ENCODE measurements around the gene ARFGAP3.
"Not testable (repeated sequence)": the region's sequence is repeated elsewhere in the genome, so short reads cannot be mapped to it uniquely, and the experiment has no call there.

Gene ARFGAP3

DNA sequence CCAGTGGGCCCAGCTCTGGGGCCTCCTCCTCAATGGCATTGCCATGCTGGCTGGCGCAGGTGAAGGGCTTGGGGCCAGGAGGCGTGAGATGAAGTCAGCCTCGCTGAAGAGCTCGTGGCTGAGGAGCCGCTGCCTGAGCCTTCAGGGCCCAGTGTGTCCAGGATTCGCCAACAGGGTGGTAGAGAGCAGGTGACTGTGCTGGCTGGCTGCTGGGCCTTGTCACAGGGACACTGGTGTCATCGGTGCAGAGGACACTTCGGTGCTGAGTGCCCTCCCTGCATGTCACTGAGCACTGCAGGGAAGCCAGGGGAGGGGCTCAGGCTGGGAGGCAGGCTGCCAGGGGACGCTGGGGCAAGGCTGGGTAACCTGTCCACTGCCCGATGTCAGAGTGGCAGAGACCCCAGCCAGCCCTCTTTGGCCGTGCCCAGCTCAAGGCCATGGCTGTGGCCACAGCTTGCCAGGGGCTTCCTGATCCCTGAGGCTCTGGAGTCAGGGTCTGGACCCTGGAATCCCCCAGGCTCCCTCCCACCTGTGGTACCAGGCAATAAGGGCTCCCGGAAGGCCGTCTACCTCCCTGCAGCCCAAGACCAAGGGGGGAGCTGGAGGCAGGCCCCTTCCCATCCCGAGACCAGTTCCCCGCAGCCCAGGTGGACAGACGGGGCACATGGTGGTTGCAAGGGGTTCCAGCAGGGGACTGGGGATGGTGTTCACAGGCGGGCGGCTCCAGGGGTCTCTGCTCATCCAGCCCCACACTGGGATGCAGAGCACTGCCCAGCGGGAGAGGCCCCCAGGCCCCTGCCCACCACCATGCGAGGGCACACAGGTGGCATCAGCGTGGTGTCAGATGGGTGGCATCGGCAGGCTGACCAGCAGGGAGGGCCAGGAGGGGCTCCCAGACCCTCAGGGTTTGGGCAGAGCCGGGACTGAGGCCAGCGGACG is 63.9 kb downstream of the ARFGAP3 start:
- no peak for DNase-seq

GRCh38 chr22:42792453-42792908 is 64.6 kb downstream of the ARFGAP3 start:
- no peak for DNase-seq

GRCh38 chr22:42791721-42792452 is 65.2 kb downstream of the ARFGAP3 start:
- DNase-seq: no peak

- DNase-seq: no peak
Observed at GRCh38 chr22:42788466-42788865, 68.6 kb downstream of the ARFGAP3 start.

- DNase-seq: no peak
Observed at GRCh38 chr22:42788021-42788420, 69.1 kb downstream of the ARFGAP3 start.

DNA sequence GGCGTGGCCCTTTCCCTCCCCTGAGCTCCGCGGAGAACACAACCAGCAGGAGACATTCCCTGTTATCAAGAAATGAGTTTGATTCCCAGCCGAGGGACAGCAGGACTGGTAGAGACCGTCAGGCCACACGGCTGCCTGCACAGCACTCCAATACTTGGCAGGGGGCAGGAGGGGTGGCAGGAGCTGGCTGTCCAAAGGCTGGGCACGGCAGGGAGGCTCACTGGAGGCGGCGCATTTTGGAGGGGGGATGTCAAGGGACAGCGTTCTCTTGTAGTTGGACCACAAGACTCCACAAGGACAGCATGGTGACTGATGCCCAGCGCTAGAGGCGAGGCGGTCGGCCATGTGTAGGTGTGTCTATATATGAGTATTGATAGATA is 69.7 kb downstream of the ARFGAP3 start:
- DNase-seq: no peak

- DNase-seq: no peak
Observed at GRCh38 chr22:42786606-42787356, 70.3 kb downstream of the ARFGAP3 start.

GRCh38 chr22:42785706-42786499 is 71.2 kb downstream of the ARFGAP3 start:
- DNase-seq: no peak

DNA sequence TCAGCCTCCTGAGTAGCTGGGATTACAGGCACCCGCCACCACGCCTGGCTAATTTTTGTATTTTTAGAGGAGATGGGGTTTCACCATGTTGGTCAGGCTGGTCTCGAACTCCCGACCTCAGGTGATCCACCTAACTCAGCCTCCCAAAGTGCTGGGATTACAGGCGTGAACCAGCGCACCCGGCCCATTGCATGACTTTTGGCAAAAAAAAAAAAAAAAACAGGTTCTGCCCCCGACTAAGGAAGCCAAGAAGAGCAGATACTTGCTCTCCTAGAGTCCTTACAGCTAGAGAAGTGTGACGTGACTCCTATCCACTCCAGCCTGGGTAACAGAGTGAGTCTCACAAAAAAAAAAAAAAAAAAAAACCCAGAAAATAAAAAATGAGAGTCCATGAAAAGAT is 74.8 kb downstream of the ARFGAP3 start:
- DNase-seq: not testable (repeated sequence)

GRCh38 chr22:42780070-42780540 is 77.0 kb downstream of the ARFGAP3 start:
- DNase-seq: peak; percentile 91

DNA sequence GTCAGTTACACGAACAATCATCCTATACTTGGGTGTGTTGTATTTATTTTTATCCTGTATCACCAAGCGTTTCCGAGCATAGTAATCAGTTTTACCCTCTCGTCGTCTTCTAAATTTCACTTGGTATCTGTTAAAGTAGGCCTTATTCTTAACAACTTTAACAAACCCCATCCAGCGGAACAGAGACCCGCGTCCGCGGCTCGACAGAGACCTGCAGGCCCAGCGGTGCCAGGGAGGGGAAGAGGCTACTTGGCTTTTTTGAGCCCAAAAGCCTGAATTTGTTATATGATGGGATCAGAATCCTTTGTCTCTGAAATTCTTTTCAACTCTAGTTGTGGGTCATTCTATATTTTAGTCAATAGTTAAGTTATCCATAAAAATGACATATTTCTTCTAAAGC is 79.9 kb downstream of the ARFGAP3 start:
- DNase-seq: no peak

DNA sequence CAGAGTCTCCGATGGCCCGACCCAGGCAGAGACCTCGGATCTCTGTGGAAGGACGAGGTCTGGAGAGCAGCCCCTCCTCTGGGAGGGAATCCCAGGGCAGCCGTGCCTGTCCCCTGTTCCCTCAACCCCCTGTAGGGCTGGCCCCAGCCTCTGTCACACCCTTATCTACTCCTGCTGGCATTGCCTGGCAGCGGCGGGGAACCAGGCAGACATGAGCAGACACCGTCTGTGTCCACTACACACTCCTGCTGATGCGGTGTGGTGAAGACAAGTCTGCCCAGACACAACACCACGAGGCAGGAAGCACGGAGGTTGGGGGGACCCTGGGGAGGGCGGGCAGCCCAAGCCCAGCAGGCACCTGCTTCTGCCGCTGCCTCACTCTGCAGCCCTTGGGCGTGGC is 83.9 kb downstream of the ARFGAP3 start:
- no peak for DNase-seq

- DNase-seq: no peak
Observed at GRCh38 chr22:42772647-42773046, 84.4 kb downstream of the ARFGAP3 start.

DNA sequence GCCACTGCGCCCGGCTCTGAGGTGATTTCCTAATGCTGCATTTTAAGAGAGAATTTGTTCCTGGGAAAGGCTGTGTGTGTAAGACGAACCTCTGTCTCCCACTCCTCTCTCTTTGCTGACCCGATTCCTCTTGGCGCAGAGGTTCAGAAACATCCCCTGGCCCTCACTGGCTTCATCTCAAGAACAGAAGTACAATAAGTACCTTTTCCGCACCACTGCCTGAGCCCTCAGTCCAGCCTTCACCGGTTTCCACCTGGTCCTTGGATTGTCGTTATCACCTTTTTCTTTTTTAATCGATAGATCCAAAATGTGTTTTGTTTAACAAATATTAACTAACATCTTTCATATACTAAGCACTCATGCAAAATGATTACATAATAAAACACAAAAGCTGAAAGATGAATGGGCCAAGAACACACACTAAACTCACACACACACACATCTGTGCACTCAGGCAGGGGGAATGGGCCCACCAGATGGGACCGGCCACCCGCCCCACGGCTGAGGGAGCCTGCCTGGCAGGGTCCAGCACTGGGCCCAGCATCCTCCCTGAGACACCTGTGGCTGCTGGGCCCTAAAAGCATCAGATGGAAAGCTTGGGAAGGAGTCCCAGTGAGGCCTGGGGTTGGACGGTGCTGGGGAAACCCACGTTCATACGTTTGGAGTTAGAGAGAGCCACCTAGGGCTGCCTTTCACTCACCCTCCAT is 86.0 kb downstream of the ARFGAP3 start:
- no peak for DNase-seq

DNA sequence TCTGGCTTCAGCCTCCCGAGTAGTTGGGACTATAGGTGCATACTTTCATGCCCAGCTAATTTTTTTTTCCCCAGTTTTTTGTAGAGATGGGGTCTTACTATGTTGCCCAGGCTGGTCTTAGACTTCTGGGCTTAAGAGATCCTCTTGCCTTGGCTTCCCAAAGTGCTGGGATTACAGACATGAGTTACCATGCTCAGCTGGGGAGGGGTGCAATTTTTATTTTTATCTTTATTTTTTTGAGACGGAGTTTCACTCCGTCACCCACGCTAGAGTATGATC is 86.7 kb downstream of the ARFGAP3 start:
- no peak for DNase-seq

GRCh38 chr22:42769574-42770447 is 87.3 kb downstream of the ARFGAP3 start:
- DNase-seq: peak; percentile 78

GRCh38 chr22:42769238-42769573 is 87.9 kb downstream of the ARFGAP3 start:
- no peak for DNase-seq

DNA sequence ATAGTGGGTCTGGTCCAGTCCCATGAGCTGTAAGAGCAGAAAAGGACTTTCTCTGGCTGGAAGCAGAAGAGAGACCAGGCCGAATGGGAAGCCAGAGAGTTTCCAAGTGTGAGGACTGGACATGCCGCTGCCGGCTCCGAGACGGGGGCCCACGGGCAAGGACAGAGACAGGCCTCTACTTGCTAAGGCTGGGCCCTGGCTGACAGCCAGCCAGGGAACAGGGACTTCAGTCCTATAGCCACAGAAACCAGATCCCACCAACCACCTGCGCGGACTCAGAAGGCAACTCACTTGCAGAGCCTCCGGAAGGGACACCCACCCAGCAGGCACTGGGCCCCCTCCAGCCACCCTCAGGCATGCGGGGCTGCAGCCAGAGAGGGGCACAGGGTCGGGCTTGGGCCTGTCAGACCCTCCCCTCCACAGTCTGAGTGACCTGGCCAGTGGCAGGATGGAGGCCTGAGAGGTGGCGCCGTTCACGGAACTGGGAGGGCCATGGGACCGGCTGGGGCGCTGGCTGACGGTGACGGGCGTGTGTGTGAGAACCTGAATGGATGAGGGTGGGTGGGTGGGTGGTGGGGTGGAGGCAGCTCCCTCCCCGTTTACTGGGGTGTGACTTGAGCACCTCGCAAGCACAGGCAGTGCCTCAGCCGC is 88.6 kb downstream of the ARFGAP3 start:
- DNase-seq: no peak

GRCh38 chr22:42766860-42767259 is 90.2 kb downstream of the ARFGAP3 start:
- DNase-seq: no peak

GRCh38 chr22:42764895-42765363 is 92.1 kb downstream of the ARFGAP3 start:
- DNase-seq: no peak
